NCI-H82 treated with DMSO at 0.1 percent for 48 hours (cell line): ENCODE data around the gene DIP2C.

Experiments used
- DNase-seq: peaks from one replicate; lab custom pipeline; 2025; ENCODE audit not compliant: unreplicated experiment; lab: John Stamatoyannopoulos, UW

The DIP2C gene

DNA sequence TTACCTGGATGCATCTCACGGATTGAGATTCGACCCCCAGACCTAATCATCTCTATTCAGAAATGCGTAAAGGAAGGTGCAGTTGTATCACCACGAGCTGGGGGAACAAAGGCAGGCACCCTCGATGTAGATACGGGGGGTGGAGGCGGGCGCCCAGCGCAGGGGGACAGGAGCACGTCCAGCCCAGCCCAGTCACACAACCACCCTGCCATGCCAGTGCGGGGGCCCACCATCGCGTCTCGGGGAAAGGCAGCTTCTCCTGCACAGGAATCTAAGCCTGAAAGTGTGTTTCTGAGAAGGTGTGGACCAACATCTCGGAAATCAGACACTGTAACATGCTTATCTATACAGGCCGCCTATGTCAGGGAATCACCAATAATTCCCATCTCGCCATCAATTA, 131.1 kb downstream of the DIP2C start:
- no peak for DNase-seq

DNA sequence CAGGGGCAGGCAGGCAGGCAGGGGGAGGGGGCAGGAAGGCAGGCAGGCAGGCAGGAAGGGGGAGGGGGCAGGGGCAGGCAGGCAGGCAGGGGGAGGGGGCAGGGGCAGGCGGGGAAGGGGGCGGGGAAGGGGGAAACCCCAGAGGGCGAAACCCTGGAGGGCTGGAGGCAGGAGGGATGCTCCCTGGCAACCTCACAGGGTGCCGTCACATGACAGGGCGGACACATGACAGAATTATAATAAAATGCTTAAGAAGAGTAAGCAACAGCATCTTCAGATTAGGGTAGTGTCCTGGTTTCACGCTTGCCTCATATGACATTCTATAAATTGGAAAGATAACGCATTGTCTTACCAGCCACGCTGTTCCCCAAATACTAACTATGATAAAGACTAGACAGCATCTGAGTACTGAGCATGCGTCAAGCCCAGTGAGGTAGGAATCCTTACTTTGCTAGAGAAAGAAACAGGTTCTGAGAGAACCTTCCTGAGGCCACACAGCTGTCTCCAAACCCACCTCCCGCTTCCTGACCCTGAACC, 131.6 kb downstream of the DIP2C start:
- no peak for DNase-seq

GRCh38 chr10:556971-557637, 132.4 kb downstream of the DIP2C start:
- DNase-seq: no peak

GRCh38 chr10:555682-556350, 133.7 kb downstream of the DIP2C start:
- no peak for DNase-seq

- DNase-seq: no peak
Observed at GRCh38 chr10:555281-555680, 134.2 kb downstream of the DIP2C start.

DNA sequence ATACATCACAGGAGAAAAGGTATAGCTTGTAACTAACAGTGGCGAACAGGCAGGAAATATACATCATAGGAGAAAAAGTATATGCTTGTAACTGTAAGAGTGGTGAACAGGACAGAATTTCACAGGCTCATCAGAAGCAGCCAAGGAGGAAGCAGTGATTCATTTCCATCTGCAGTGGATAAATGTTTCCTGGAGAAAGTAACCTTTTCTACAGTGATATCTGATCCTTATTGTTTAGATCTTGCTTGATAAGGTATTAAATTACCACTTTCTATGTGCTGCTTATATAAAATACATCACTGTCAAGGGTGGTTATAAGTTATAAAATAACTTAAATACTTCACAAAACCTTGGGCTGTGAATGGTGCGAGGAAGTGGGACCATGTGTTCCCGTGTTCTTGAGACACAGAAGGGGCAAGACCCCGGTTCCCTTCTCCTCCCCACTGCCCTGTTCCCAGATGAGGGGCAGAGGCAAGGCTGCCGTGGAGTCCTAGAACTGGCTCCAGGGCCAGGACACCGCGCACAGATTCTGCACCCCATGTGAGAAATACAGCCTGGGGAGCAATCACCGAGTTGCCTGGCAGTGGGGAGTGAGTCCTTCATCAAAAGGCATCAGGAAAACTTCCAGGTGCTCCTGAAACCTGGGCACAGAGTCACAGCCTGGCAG, 135.2 kb downstream of the DIP2C start:
- no peak for DNase-seq

DNA sequence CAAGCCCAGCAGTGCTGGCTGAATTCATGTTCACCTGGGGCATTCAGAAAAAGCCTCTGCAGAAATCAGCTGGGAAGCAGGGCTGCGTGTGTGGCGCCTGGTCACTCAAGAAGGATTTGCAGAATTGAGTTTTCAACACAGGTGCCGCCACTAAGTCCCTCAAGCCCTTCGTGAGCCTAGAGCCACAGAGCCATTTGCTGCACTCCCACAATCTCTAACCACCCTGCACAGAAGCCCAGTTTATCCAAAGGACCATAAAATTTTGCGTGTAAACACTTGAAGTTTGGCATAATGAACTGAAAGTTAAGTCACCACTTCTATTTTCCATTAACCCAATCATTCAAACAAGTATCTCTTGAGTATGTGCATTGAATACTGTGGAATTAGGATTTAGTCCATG, 136.2 kb downstream of the DIP2C start:
- DNase-seq: no peak

- no peak for DNase-seq
Observed at GRCh38 chr10:552679-553078, 136.8 kb downstream of the DIP2C start.

GRCh38 chr10:551373-552252, 137.9 kb downstream of the DIP2C start:
- DNase-seq: no peak

DNA sequence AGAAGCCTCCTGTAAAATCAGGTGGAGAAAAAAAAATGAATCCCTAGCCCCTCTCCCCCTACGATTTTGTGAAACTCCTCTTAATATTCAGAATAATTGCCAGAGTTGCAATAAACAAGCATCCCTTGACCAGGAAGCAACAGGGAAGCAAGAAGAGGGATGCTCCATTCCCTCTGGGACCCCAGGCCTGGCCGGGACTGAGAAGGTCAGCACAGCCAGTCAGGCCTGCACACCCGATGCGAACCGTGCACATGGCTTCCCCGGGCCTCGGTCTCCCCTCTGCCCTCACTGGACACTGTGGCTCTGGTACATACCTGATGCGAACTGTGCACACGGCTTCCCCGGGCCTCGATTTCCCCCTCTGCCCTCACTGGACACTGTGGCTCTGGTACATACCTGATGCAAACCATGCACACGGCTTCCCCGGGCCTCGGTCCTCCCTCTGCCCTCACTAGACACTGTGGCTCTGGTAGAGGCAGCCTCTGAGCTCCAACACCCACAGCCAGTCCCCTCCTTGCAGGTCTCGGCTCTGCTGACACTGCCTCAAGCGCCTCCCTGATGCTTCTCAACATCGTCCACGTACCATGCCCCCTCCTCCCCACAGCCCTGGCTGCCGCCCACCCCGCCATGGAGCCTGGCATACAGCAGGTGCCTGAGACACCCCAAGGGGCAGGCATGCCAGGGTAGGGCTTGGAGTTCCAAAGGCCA, 138.6 kb downstream of the DIP2C start:
- DNase-seq: no peak

DNA sequence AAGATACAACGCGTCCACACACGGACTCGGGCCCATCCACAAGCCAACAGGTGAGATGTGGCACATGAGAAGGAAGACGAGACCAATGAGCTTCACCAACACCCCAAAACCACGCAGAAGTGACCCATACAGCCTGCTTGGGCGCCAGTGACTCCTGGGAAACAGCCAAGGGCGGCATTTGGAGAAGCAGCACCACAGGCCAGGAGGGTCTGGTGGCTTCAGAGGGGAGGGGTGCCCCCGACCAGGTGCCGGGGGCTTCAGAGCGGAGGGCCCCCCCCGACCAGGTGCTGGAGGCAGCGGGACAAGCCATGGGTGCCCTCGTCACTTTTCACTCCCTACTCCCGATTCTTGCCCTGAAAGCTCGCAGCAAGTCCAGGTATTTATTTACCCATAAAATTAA, 140.1 kb downstream of the DIP2C start:
- DNase-seq: no peak

- no peak for DNase-seq
Observed at GRCh38 chr10:548238-548901, 141.1 kb downstream of the DIP2C start.

GRCh38 chr10:547591-548081, 141.8 kb downstream of the DIP2C start:
- no peak for DNase-seq

- DNase-seq: no peak
Observed at GRCh38 chr10:546971-547590, 142.4 kb downstream of the DIP2C start.

- no peak for DNase-seq
Observed at GRCh38 chr10:546451-546850, 143.0 kb downstream of the DIP2C start.

GRCh38 chr10:543862-544822, 145.3 kb downstream of the DIP2C start:
- DNase-seq: no peak

- DNase-seq: no peak
Observed at GRCh38 chr10:543131-543530, 146.3 kb downstream of the DIP2C start.

DNA sequence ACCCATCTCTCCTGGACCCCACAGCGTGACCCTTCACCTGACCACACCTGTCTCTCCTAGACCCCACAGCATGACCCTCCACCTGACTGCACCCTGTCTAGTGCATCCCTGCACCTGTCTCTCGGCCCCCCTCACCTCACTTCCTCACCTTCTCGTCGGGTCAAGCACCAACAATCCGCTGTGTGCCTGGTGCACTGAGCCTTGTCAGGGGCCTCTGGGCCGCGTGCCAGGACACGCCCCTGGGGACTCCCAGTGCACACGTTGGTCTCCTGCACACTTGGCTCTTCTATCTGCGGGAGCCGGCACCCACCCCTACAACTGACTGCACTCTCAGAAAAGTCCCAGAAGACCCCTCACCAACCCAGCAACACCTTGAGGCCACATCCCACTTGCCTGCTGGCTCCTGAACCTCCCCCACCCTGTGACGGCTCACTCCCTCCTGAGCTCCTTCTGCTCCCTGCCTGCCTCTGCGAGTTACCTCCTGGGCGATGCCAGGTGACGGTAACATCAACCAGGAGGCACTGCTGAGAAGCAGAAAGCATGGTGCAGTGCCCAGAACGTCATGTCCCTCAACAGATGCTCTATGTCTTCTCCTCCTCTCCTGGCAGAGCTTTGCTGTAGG, 147.6 kb downstream of the DIP2C start:
- DNase-seq: no peak
